Frontal cortex (tissue), 4 donors: ENCODE measurements around the gene CYP19A1. TPM values are rescaled to one million over a fixed set of nuclear protein-coding genes. Genes with fewer than 3 reads are reported as not detected.
A peak's percentile ranks its signal among the peaks of the same experiment; 100 is the strongest.
"Not testable (repeated sequence)": the region's sequence is repeated elsewhere in the genome, so short reads cannot be mapped to it uniquely, and the experiment has no call there.

Source experiments
- DNase-seq, 2 donors: peaks; one replicate each; pipeline ENCODE4 v3.0.0; 2012; ENCODE audit warnings: low spot score in 2 of 2
- FAIRE-seq: peaks from 2 replicates; lab custom pipeline; 2012; peaks lifted over from hg19 to GRCh38; lab: Jason Lieb, UNC
- total RNA-seq: library from RNA; depleted of rRNA; stranded (reverse); fragments of >200 nt; gene quantifications from one replicate; pipeline ENCODE4 v1.2.3, GENCODE V29; 2014
- donor health status: control.
- donor health status: control.
- donor health status: control.

CYP19A1 gene
- total RNA-seq, 1 donor from 2014 or later, result 1.2 TPM

DNA sequence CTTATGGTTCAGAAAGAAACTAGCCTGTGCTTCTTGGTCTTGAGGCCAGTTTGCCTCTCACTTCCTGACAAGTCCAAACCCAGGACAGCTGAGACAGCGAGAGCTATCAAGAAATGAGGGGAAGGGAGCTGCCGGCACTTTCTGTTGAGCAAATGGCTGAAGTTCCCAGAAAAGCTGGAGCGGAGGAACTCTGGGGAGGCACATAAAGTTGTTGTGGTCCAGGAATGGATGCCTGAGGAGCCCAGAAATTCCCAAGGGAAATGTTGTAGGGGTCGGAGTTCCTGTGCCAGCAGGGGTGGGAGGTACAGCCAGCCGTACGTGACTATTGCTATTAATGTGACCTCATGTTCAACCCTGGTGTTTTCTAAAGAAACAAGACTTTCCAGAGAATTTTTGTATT, 144.9 kb downstream of the CYP19A1 start:
- FAIRE-seq (no peak), DNase-seq (no peak)

GRCh38 chr15:51192521-51193280, 145.7 kb downstream of the CYP19A1 start:
- DNase-seq (peak; percentile 6 to 60), FAIRE-seq (no peak)

- FAIRE-seq, result no peak
- no peak for DNase-seq
Observed at GRCh38 chr15:51191766-51192165, 146.6 kb downstream of the CYP19A1 start.

GRCh38 chr15:51191072-51191670, 147.2 kb downstream of the CYP19A1 start:
- FAIRE-seq (no peak), DNase-seq (no peak)

DNA sequence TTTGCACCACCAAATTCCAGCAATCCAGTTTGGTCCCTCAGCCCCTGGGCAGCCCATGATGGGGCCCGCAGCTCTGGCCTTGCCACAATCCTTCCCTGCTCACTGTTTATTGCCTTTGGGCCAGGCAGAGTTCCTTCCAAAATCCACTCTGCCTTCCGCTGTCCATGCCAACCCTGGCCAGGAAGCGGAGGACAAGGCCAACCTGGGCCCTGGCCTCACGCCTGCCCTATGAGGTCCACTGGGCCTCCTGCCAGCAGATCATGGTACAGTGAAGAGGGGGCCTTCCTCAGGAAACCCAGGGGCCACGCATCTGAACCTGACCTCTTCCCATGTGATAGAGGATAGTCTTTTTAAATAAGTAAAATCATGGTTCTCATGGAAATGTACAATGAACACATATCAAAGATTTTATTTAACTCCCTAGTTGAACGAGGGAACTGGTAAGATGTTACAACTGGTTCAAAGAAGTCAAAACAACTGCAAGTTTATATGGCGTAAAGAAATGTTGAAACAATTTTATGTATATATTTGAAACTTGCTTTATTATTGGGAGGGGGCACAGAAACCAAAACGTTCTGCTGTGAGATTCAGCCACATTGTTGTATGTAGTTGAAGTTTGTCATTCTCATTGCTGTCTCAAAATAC, 147.8 kb downstream of the CYP19A1 start:
- no peak for FAIRE-seq
- DNase-seq, result no peak

GRCh38 chr15:51189669-51190385, 148.6 kb downstream of the CYP19A1 start:
- no peak for FAIRE-seq

GRCh38 chr15:51188791-51189190, 149.6 kb downstream of the CYP19A1 start:
- DNase-seq, FAIRE-seq: not testable (repeated sequence)

More at GRCh38 chr15:51189669-51190385, 148.6 kb downstream of the CYP19A1 start:
- no peak for DNase-seq

GRCh38 chr15:51186891-51187290, 151.5 kb downstream of the CYP19A1 start:
- DNase-seq (no peak), FAIRE-seq (no peak)

DNA sequence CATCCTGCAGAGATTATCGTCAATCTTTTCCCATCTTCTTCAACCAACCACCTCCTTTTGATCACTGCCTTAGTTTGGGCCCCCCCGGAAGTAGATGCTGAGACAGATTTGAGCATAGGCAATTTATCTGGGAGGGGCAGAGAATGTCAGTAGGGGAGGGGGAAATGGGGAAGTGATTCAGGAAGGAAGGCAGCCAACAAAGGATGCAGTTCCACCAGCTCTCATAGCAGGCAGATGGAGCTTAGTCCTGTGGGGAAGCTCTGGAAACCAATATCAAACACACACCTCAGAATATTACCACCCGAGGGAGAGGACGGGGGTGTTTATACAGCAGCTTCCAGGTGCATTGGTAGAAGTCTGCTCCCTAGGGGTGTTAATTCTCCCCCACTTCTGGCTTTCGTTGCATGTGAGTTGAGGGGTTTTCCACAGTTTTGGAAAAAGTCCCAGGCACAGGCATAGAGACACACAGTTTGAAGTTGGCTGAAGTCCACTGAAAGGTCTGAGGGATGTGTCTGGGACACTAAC, 152.2 kb downstream of the CYP19A1 start:
- no peak for FAIRE-seq
- no peak for DNase-seq

DNA sequence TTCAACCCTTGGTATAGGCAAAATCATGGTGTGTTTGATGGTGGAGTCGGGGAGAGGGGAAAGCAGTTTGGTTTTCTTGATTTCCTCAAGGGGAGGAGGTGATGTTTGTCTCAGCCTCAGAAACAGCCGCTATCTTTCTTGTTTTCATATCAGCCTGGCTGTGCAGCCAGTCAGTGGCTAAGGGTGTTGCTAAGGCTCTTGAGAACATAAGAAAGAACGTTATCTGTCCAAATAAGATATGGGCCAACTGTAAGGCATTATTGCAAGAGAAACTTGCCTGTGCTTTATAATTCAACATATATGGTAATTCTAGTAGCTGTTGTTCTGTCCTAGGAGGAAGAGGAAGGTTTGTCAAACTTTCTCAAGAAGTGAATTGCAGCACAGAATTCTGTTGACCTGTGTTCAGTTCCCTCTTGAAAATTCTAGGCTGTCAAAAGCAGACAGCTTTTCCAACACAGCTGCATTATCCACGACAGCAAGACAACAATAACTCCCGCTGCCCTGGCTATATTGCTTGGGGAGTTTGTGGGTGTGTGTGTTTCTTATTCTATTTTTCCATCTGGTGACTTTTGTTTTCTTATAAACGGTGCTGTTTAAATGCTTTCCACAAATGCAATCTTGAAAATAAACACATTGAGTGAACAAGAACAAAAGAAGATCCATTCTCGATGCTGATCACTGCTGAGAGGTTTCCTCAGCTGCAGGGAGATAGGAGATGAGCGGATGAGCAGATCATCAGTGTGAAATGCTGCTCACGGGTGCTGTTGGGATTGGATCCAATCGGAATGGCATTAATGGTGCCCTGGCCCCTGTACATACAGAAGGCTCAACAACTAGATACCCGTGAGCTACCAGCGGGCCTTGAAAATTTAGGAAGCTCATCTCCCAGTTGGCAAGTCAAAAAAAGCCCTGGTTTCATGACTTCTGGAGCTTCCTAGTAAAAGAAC, 152.9 kb downstream of the CYP19A1 start:
- DNase-seq (no peak), FAIRE-seq (no peak)

DNA sequence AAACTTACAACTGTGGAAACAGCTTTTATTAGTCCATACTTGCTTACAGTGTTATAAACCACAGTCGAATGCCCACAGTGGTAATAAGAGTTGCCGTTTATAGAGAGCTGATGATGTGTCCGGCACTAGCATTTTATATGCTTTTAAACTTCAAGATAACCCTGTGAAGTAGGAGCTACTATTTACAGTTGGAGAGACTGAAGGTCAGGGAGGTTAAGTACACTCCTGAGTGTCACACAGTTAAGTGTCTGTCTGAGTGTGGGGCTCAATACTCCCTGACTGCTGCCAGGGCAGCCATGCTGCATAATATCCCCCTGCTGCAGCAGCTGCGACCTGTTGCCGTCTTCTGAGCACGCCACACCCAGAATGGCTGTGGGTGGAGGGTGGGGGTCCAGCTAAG, 153.8 kb downstream of the CYP19A1 start:
- FAIRE-seq, result no peak
- no peak for DNase-seq

GRCh38 chr15:51183076-51183475, 155.3 kb downstream of the CYP19A1 start:
- FAIRE-seq (no peak), DNase-seq (no peak)

- FAIRE-seq (no peak), DNase-seq (no peak)
Observed at GRCh38 chr15:51181905-51182304, 156.5 kb downstream of the CYP19A1 start.

DNA sequence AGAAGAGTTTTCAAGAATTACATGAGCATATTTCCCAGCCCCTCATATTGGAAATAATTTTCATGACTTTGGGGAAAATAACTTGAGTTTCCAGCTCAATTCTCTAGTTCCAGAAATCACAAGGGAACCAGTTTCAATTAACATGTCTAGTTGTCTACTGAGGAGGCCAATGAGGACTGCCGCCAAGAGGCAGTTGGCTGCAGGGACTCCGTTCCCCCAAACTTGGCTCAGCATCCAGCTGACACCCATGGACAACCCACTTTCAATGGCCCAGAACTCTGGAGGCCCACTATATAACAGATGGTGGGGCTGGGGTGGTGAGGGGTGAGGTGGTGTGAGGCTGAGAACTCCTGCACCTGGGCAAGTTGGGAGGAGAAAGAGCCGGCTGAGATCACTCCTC, 157.2 kb downstream of the CYP19A1 start:
- DNase-seq, result no peak

GRCh38 chr15:51180534-51180933, 157.9 kb downstream of the CYP19A1 start:
- FAIRE-seq (no peak), DNase-seq (no peak)

More for the DNA sequence above, 157.2 kb downstream of the CYP19A1 start:
- FAIRE-seq, result no peak

- no peak for DNase-seq
- FAIRE-seq, result no peak
Observed at GRCh38 chr15:51180011-51180410, 158.4 kb downstream of the CYP19A1 start.

GRCh38 chr15:51172193-51172592, 166.2 kb downstream of the CYP19A1 start:
- no peak for FAIRE-seq

GRCh38 chr15:51171634-51171932, 166.8 kb downstream of the CYP19A1 start:
- FAIRE-seq, result no peak

More at GRCh38 chr15:51172193-51172592, 166.2 kb downstream of the CYP19A1 start:
- no peak for DNase-seq

More at GRCh38 chr15:51171634-51171932, 166.8 kb downstream of the CYP19A1 start:
- no peak for DNase-seq
